GM19467 (cell line): ENCODE data around the gene EPB42.

Experiments used
- ATAC-seq: cut with Tn5 transposase; IDR thresholded peaks from one replicate; pipeline ENCODE4 v1.9.1; 2021; ENCODE audit warnings: mild to moderate bottlenecking, moderate library complexity; ENCODE audit not compliant: unreplicated experiment

EPB42 gene

DNA sequence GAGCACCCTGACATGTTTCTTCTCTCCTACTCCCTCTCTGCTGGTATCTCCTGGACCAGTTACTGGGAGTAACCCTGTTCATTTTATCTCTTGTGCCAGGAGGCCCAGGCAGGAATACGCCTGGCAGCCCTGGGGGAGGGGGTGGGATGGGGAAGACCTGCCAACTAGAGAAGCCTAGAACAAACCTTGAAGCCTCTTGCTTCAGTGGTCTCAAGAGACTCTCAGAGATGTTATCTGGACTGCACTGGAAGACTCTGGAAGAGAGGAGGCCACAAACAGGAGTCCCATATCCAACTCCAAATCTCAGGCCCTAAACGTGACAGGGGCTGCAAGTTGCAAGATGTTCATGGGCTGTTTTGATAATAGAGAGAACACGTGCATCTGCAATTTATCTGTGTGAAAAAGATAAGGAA, at the start of gene EPB42:
EPB42 (minus strand) TSS at position 28 of the 413 bp plus-strand sequence. CDS start 193 bp downstream, outside the sequence.
- no peak for ATAC-seq

DNA sequence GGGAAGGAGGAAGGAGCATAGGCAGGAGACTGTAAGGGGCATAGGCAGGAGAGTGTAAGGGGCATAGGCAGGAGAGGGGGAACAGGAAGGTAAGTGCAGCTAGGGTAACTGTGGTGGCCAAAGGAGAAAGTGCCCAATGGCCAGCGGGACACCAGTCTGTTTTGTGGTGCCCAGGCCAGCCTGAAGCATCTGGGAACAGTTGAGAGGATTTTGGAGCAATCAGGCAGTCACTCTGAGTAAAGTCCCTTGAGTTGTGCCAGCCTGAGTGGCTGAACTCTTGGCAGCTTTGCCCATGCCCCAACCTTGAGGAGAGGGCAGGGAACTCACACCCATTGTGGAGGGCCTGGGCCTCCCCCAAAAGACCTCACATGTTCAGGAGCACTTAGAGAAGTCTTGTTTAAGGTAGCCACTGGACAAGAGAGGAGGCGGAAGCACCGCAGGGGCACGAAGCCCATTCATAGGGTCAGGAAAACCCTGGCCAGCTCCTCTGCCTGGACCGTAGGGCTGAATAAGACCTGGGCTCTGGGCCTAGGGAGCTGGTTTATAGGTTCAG, 49.4 kb upstream of the EPB42 start:
- ATAC-seq: no peak

DNA sequence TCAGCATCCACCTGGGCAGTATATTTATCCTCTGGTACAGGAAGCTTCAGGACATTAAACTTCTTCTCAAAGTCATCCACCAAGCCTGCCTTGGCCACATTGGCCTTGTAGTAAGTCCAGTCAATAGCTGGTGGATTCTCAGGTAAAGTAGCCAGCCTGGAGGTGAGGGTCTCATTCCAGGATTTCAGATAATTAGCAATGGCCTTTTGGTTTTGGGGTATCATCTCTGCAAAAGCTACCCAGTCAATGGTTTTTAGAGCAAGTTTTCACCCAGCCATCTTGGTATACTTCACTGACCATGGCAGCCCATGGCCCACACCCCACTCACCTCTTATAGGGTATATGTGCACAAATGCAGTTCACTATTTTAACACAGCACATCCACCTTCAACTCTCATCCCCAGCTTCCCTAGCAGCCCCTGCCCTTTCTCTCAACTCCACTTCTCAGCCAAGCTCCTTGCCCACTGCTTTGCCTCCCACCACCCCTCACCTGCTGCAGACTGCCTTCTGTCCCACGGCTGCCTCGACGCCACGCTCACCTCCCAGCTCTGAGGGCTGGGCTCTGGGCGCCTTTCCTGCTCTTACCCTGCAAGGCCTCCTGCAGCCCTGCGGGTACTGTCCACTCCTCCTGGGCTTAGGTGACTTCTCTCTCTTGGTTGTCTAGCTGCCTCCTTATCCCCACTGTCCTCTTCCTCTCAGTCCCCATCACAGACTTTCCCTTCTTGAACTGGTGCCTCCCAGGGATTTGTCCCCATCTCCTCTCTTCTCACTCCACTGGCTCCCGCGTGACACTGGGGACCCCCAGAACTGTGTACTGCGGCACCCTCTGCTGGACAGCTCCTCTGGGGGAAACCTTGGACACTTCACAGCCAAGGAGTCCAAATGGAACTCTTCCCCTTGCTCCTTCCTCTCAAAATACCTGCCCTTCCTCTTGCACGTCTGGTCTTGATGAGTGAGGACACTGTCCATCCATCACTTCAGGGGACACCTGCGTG, 47.6 kb upstream of the EPB42 start:
- ATAC-seq: no peak

DNA sequence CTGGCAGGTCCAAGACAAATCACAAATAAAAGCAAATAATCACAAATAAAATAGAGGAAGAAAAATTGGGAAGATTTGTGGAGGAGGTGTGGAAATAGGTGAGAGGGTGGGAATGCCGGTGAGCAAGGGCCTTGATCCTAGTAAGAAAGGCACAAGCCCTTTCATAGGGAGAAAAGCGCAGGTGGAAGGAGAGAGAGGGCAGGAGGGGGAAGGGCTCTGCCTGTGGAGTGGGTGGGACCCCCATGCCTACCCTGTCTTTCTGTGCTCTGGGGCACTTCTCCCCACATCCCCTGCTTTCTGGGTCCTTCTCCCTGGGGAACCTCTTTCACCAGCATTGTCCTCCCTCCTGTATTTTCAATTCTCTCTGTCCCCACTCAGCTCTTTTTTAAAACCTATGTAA, 46.6 kb upstream of the EPB42 start:
- no peak for ATAC-seq

DNA sequence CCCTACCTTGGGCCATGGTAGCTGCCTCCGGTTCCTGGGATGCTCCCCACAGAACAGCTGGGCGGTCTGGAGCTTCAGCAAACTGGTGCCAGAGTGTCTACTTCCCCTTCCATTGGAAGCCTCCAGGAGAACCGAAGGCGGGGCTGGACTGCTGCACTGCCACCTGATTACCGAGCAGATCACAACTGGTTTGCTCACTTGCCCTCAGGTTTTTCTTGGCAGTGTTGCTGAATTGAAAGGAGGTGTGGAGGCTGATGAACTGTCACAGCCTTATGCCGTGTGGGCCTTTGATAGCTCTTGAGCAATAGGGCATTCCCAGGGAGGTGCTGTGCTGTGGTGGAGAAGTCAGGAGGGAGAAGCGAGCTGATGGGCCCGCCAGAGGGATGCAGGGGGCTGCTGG, 46.0 kb upstream of the EPB42 start, which contains the start of gene TGM5:
TGM5 (minus strand) TSS at position 95 of the 400 bp plus-strand sequence; CDS start at position 16, 79 bp downstream.
- ATAC-seq: no peak

DNA sequence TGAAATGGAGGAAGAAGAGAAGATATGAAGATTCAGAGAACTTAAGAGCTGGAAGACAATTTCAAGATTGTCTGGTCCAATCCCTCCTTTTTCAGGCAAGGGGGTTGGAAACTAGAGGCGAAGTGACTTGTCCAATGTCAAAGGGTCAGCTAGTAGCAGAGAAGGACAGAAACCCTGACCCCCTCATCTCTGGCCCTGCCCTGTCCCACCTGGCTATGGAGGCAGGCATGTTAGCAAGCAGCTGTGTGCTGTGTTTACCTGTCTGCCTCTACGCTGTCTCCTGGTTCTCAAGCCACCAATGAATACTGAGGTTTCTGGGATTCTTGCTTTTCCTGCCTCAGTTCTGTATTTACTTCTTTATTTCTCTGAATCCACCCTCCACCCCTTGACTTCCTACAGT, 45.6 kb upstream of the EPB42 start:
- ATAC-seq: no peak

DNA sequence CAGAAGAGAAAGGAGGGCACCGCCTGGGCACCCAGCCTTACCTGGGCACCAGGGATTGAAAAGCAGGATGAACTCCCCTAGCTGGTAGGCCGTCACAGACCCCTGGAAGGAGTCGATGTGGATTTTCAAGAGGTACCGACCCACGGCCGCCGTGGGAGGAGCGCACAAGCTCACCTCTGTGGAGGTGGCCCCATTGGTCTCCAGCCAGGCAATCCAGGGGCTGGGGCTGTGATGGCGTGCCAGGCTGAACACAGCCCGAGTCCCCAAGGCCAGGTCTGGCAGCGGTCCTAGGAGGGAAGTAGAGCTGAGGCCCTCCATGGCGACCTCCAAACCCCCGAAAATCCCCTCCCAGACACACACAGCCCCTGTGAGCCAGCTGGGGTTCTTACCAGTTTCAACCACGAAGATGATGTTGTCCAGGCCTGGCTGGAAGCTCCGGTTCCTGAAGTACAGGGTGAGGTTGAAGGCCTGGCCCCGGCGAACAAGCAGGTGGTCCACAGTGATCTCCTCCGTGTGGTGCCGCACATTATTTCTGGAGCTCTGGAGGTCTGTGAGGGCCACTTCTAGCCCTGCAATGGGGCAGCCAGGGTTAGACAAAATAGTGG, 39.3 kb upstream of the EPB42 start:
- no peak for ATAC-seq

DNA sequence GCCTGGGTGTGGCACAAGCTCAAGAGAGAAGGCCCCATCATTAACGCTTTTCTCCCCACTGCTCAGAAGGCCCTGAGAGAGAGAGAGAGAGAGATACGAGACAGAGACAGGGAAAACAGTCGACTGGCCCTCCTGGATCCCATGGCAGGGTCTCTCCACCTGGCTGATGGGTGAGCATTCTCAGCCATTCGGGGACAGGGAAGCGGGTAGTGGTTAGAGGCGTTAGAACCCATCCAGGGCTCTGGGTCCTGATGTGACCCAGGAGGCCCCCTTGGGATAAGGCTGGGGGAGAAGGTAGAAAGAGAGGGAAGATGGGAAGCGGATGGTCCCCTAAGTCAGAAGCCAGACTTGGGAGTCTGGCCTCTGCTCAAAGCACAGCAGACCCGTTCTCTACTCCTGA, 38.0 kb upstream of the EPB42 start:
- no peak for ATAC-seq

DNA sequence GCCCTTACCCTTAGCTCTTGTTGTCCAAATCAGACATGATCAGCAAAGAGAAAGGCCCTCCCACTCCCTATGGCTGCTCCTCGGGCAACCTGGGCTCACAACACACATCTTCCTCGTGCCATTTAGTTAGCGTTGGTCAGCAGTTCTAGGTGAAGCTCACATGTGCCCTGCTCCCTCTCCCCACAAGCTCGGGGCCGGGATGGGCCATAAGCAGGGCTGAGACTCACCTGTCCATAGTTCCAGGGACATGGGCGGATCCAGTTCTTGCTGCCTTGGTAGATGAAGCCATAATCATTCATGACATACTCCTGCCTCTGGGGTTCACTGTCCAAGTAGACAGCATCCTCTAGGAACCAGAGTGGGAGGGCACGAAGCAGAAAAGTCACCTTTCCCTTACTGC, 35.5 kb upstream of the EPB42 start:
- no peak for ATAC-seq

DNA sequence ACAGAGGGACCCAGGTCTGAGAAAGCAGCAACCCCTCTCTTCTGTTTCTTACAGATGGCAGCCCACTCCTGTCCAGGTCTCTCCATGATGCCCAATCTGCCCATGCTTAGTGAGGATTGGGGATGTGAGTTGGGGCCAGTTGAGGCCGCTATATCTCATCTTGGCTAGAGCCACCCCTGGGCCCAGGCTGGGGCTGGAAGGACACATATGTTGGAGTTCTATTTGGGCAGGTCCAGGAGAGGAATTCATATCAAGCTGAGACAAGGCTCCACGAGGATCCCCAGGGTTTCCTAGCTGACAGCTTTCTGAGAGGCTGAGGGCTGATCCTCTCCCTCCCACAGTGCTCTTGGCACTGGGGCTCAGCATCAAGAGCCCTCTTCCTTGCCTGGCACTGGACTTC, 34.6 kb upstream of the EPB42 start:
- no peak for ATAC-seq

DNA sequence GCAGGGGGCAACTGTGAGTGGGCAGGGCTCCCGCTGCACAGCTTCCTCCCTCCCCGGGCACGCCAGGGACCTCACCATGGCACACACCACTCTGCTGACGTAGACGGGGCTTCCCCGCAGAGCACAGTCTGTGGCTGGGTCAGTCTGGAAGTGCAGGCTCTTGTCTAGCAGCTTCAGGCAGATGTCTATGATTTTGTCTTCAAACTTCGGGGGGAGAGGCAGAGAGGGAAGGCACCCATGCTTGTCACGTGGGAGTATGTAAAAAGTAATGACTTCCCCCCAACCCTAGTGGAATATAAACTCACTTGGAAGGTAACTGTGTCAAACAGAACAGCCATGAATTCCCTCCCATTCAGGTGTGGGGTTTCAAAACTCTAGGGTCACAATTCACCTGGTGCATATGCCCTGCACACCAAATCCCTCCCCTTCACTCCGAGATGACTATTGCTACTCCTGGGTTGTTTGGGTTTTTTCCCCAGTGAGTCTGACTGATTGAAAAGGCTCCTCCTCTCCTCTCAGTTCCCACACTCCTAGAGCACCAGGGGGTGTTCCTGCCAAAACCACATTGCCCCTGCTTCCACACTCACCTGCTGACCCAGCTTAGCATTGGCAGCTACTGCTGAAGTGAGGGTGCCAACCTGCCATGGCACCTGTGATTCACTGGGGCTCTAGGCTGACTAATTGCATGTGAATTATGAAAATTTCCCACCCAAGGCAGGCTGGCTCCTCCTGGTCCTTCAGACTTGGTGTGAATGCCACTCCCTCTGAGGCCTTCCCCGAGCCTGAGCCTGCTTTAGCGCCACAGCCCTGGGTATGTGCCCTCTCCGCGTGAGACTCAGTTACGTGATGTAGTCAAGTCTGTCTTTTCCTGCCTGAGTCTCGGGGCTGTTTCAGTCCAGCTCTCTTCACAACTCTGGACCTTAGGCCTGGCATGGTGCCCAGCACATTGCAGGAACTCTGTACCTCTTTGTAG, 32.9 kb upstream of the EPB42 start:
- no peak for ATAC-seq

DNA sequence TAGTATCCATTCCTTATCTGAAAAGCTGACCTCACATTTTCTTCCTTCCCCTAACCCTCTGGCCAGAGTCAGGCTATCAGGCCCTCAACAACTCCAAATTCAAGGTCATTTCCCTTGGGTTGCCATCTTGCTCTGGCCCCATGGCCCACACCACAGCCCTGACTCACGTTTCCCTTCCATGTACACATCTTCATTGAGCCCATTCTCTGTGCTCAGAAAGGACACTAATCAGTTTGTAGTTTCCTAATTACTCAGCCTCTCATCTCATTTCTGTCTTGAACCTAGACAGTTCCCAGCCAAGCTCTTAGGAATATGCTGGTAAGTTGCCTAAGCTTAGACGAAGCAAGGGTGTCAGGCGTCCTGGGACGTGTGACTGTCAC, 31.0 kb upstream of the EPB42 start:
- no peak for ATAC-seq

DNA sequence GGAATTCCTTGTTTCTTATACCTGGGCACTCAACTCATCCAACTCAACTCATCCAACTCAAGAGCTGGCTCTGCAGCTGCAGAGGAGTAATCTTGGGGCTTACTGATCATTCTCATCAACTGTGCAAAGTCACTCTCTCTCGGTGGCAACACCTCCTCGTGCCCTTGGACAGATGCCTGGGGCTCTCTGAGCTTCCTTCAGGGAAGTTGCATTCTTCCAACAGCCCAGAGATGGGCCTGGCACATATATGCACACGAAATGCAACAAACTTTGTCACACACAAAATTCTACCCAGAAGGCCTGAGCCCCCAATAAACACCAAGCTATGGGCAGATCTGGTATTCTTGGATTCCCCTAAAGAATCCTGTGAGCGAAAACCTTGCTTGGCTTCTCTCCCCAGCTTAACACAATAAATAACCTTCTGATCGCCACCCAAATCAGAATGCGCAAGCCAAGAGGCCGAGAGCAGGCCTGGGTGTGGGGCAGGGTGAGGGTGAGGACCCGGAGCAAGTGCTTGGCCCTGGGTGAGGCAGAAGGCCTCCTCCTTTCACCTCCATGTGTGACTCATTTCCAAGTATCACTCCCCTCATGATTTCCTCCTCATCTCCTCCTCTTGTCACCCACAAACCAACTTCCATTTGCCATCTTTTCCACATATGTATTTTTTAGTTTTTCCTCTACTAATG, 30.5 kb upstream of the EPB42 start:
- no peak for ATAC-seq

DNA sequence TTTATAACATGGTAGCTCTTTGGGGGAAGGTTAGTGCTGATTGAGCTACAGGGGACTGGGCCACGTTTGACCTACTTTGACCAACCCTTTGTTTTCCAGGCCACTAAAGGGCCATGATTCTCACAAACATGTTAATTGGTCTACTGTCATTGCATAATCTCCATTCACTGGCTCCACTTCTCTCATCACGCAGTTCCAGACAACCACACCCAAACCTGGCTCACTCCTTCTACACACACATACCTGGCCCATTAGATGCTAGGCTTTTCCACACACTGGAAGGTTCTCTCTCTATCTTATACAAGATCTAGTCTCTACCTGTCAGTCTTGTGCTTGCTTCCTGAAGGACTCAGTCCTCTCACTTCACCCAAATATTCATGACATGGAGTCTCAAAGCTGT, 30.0 kb upstream of the EPB42 start:
- no peak for ATAC-seq

DNA sequence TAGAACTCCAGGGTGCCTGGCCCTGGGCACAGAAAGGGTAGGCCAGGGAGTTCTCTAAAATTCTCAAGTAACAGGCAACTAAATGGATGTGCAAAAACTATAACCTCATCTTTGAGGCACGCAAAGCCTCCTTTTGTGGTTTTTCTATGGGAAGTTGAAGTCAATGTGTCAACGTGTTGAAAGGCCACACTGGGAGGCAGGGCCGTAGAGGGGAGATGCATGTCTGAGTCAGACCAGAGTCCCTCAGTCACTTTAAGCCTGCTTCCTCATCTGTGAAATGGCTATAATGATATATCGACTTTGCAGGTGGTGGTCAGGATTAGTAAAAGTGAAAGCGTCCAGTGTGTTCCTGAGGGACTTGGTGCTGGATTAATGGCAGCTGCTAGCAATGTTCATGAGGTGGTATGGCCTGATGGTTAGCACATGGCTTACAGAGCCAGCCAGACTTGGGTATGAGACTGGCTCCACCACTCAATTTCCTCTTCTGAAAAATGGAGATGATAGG, 28.9 kb upstream of the EPB42 start:
- no peak for ATAC-seq

DNA sequence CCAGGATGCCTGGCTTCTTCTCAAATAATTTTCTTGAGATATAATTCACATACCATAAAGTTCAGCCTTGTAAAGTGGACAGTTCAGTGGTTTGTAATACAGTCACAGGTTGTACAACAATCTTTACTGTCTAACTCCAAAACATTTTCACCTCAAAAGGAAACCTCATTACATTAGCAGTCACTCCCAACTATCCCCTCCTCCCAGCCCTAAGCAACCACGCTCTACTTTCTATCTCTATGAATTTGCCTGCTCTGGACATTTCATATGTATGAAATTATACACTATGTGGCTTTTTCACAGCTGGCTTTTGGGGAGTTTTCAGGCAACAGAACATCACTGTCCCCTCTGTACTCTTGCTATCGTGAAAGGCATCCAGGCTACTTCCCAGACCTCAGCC, 28.4 kb upstream of the EPB42 start:
- ATAC-seq: no peak

DNA sequence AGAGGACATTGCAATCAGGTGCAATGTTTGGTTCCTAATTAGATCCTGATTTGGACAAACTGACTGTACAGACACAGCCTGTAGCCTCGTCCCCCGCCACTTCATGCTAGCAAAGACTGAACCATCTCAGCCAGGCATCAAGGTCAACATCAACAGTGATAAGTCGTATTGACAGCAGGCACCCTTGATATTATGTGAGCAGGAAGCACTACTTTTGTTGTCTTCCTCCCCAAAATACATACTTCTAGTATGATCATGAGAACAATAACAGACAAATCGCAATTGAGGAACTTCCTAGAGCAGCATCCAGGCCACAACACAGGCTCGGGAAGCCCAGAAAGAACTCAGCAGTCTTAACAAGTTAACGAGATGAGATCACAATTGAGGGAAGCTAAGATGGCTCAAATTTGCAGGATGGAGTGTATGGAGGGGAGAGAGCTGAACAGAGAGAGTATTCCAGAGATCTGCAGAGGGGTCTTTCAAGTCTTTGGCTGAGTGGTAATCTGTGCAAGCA, 25.5 kb upstream of the EPB42 start:
- ATAC-seq: no peak

DNA sequence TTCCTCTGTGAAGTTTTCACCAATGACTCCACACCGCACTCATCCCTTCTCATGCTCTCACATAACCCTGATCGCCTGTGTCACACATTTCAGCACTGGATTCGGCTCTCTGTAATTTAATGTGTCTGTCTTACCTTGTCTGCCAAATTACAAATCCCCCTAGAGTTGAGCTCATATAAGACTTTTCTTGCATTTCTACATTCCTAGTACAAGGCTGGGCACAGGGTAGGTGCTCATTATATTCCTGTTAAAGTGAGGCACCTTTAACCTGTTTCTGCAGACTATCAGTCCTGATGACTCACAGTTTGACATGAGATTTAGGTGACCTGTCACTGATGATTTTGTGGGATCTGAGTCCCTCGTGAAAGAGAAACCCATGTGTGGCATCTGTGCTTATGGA, 23.3 kb upstream of the EPB42 start:
- no peak for ATAC-seq

DNA sequence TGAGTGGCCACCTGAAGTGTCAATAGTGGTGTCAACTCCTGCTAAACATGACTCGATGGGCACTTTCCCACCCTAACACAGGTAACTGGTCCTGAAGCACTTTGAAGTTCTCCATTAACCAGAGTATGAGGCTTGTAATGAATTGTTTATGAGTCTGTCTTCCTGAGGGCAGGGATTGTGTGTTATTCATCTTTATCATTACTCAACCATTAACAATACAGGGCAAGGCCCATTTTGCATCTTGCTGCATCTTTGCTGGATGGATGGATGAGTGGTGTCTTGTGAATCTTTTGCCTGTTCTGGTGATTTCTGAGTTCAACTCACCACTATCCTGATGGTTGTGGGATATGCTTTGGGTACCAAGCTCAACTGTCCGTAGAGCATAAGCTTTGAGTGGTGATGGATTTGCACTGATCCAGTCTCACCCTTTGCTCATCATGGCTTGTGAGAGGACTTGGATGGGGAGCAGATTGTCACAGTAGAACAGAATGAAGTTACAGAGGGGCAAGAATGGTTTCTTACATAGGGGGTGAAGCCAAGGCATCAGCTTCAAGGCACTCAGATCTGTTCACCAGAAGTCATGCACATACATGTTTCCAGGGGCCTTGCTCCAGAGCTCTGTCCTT, 22.3 kb upstream of the EPB42 start:
- ATAC-seq: no peak
